Heart left ventricle (tissue), 16 donors: ENCODE results near the gene ACVR1. TPM values are rescaled to one million over a fixed set of nuclear protein-coding genes. Genes with fewer than 3 reads are reported as not detected.

Experiments
- ATAC-seq, 4 donors: fragments of 200-7000 bp; cut with Tn5 transposase; one replicate each; pipeline ENCODE4 v1.9.1; 2020 to 2022; ENCODE audit warnings: moderate library complexity in 4 of 4, mild to moderate bottlenecking in 3 of 4, moderate number of reproducible peaks in 1 of 4
- DNase-seq, 5 donors: peaks; one replicate each; pipeline ENCODE4 v3.0.0-alpha.2; 2020
- H3K27ac ChIP-seq, 12 donors: fragments of 200-600 bp; sonication (generic) in 4 of 12; one replicate each; pipeline versions ENCODE4 v1.5.0 to v1.8.0; 2016 to 2022; ENCODE audit warnings: mild to moderate bottlenecking in 2 of 12
- H3K27me3 ChIP-seq, 9 donors: fragments of 200-600 bp; sonication (generic) in 2 of 9; one replicate each; pipeline versions ENCODE4 v1.5.1 to v1.8.0; 2016 to 2022; ENCODE audit warnings: mild to moderate bottlenecking in 3 of 9
- H3K36me3 ChIP-seq, 9 donors: fragments of 200-600 bp; sonication (generic) in 2 of 9; one replicate each; pipeline versions ENCODE4 v1.5.0 to v1.8.0; 2018 to 2022; ENCODE audit warnings: mild to moderate bottlenecking in 2 of 9
- H3K4me1 ChIP-seq, 12 donors: fragments of 200-600 bp; sonication (generic) in 4 of 12; one replicate each; pipeline versions ENCODE4 v1.5.0 to v1.8.0; 2016 to 2022; ENCODE audit warnings: mild to moderate bottlenecking in 3 of 12
- H3K4me3 ChIP-seq, 12 donors: fragments of 200-600 bp; sonication (generic) in 4 of 12; one replicate each; pipeline versions ENCODE4 v1.5.0 to v1.8.0; 2017 to 2022; ENCODE audit warnings: mild to moderate bottlenecking in 9 of 12, moderate library complexity in 4 of 12
- H3K9me3 ChIP-seq, 12 donors: fragments of 200-600 bp; sonication (generic) in 4 of 12; one replicate each; pipeline versions ENCODE4 v1.5.0 to v1.8.0; 2016 to 2022; ENCODE audit warnings: mild to moderate bottlenecking in 1 of 12
- CTCF ChIP-seq, 12 donors: fragments of 200-600 bp; sonication (generic) in 4 of 12; IDR thresholded peaks; one replicate each; pipeline versions ENCODE4 v1.5.0 to v1.8.0; 2018 to 2022; ENCODE audit warnings: antibody characterized with exemption in 12 of 12, mild to moderate bottlenecking in 5 of 12
- POLR2A ChIP-seq, 2 donors: fragments of 450-650 bp; IDR thresholded peaks; one replicate each; pipeline ENCODE4 v1.6.1; 2017; ENCODE audit warnings: antibody characterized with exemption in 2 of 2, mild to moderate bottlenecking in 2 of 2, moderate library complexity in 2 of 2
- WGBS, 4 donors: extraction: QIAGEN DNeasy Blood & Tissue Kit in 2 of 4; methylation state at CpG; one replicate each; pipeline versions ENCODE4 v1.1.5 to v1.1.7; 2013 to 2018; 5-methylcytosine and 5-hydroxymethylcytosine counted together
- intact Hi-C, 10 donors: fragments of 100-400 bp; cut with DNase I; formaldehyde crosslinking; loops; one replicate each; pipeline versions ENCODE4 v1.11.1 to v1.14.2; 2022
- polyA plus RNA-seq, 2 donors: library from polyadenylated mRNA; stranded (reverse); fragments of 200-250 nt; gene quantifications; one replicate each; pipeline ENCODE4 v1.2.3, GENCODE V29; 2013
- total RNA-seq, 9 donors: library from RNA; depleted of rRNA in 2 of 9; stranded (reverse); fragments of >200 nt in 2 of 9; fragmentation: NEBNext Ultra II Directional in 3 of 9; extraction: Animal tissue kit (Norgen Biotek cat#: 25700) in 3 of 9; gene quantifications; one replicate each; pipeline versions ENCODE4 v1.1.0 to v1.2.4, GENCODE V29; 2016 to 2023
- donor health status: ischemic (EF 13 %, LVEDD 7.1; RV severe dilation, severe dysfunction).
- donor health status: healthy with polysubstance abuse.
- donor health status: DM: no; HTN: yes; CAD: no.
- donor health status: DM: no; HTN: no; CAD: no.
- donor health status: ischemic (EF 25% LVEDD 6.9; RV normal size, moderate dysfunction).
- donor health status: ischemic (EF 25% LVEDD 5.7; RV mildly dilated, moderate dysfunction).
- donor health status: healthy.
- donor health status: DM: yes; HTN: yes; CAD: no.
- donor health status: ischemic (EF 35%, LVEDD 5.7; RV mildly dilated, moderate dysfunction).
- donor health status: nonischemic (EF 11% LVEDD 7.7; RV severe dilation, severe dysfunction).
- donor health status: DM: yes; HTN: yes; CAD: no.
- donor health status: PGD.
- donor health status: ischemic (EF 29% LVEDD 5.4; RV normal size, mild dysfunction).
- donor health status: nonischemic (EF 23%, LVEDD 6.1; RV moderate dilation, normal function).

Gene ACVR1
- total and polyA plus RNA-seq, 11 donors, result 5.6 to 37.6 (median 23.9) TPM

- Histone ChIP-seq H3K36me3 (no peaks in the 10 kb centered on the region), H3K9me3 (peaks cover 0 to 6% (median 0%) of the 10 kb centered on the region in 12 donors), H3K27me3 (no peaks in the 10 kb centered on the region), H3K4me3 (no peak overlapping the region), H3K4me1 (no peaks in the 10 kb centered on the region), H3K27ac (no peak overlapping the region)
- TF ChIP-seq POLR2A (IDR thresholded peaks at IDR 0.05) (no peak), CTCF (IDR thresholded peaks at IDR 0.05) (no peak)
- intact Hi-C loops, result no loop called here
- 54 to 68% (median 61%) methylated on average over 1 of the region's 1 CpG for WGBS, 4 donors
- DNase-seq (no peak), ATAC-seq (no peak)
Observed at GRCh38 chr2:157918319-157918718, 42.2 kb upstream of the ACVR1 start.

DNA sequence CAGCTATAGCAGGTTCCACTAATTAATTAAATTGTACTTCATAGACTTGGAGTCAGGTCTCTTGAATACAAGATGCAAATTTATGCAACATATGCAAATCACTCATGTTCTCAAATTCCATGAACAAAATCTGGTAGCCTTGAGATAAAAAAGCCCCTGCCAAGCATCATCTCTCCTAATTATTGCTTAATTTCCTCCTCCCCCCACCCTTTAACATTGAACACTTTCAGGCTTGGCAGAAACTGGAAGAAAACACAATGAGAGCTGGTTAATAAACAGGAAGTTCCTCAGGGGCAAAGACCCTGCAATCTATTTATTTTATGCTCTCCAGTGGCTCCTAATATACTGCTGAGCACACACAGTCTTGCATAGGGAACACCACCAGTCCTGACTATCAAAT is 35.6 kb upstream of the ACVR1 start:
- H3K27ac ChIP-seq, result no peak overlapping the region
- H3K4me3 ChIP-seq, result no peak overlapping the region
- DNase-seq, result no peak
- ATAC-seq, result no peak
- H3K27me3 ChIP-seq, result no peaks in the 10 kb centered on the region
- TF ChIP-seq CTCF (IDR thresholded peaks at IDR 0.05) (no peak), POLR2A (IDR thresholded peaks at IDR 0.05) (no peak)
- H3K4me1 ChIP-seq, result no peaks in the 10 kb centered on the region
- no peaks in the 10 kb centered on the region for H3K36me3 ChIP-seq
- no peaks in the 10 kb centered on the region for H3K9me3 ChIP-seq
- intact Hi-C loops, result no loop called here

DNA sequence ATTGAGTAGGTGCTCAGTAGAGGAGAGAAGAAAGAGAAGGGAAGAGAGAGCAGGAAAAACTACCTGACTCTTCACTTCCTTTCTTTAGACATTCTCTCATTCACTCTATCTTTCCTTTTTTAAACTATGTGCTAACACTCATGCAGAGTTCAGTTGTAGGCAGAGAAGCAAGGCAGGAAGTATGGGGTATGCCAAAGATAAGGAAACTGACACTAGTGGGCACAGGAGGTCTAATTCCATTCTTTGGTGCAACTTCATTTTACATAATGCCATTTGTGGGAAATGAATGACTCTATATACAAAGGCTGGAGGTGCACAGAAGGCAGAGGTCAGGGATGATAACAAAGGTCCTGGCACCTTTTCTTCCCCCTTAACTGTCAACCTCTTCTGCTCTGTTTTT is 35.1 kb upstream of the ACVR1 start:
- DNase-seq (no peak), ATAC-seq (no peak)
- H3K27me3 ChIP-seq, result no peaks in the 10 kb centered on the region
- TF ChIP-seq POLR2A (IDR thresholded peaks at IDR 0.05) (no peak), CTCF (IDR thresholded peaks at IDR 0.05) (no peak)
- no peak overlapping the region for H3K27ac ChIP-seq
- intact Hi-C loops, result no loop called here
- H3K4me1 ChIP-seq, result no peaks in the 10 kb centered on the region
- H3K4me3 ChIP-seq, result no peak overlapping the region
- H3K9me3 ChIP-seq, result no peaks in the 10 kb centered on the region
- H3K36me3 ChIP-seq, result no peaks in the 10 kb centered on the region

- TF ChIP-seq CTCF (IDR thresholded peaks at IDR 0.05) (no peak), POLR2A (IDR thresholded peaks at IDR 0.05) (no peak)
- no peak for DNase-seq
- intact Hi-C loops, result loop anchor here in 2 of 10 donors (10.0 kb wide), 2 partner anchors 90 to 100 kb away; no protein-coding TSS in a partner anchor
- H3K27ac ChIP-seq, result no peak overlapping the region
- H3K36me3 ChIP-seq, result no peaks in the 10 kb centered on the region
- peaks cover 0 to 11% (median 2%) of the 10 kb centered on the region in 12 donors for H3K4me1 ChIP-seq
- H3K9me3 ChIP-seq, result no peaks in the 10 kb centered on the region
- WGBS, 4 donors, result 88 to 100% (median 95%) methylated on average over 3 to 4 of the region's 4 CpGs
- ATAC-seq, result no peak
- no peaks in the 10 kb centered on the region for H3K27me3 ChIP-seq
- H3K4me3 ChIP-seq, result no peak overlapping the region
Observed at GRCh38 chr2:157905092-157905491, 29.0 kb upstream of the ACVR1 start.
